Measurements from ENCODE around the gene STEAP3.

STEAP3 gene

DNA sequence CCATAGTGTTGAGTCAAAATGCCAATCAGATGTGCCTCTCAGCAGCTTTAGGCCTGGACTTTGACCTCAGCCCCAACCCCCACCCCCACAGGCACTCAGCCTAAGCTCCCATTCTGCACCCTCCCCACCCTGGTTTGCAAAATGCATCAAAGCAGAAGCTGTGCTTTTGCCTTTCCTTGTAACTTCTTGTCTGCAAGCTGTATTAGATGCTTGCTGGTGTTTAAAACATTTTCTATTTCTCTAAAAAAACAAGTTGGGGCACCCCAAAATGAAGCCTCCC lies 26.6 kb upstream of the STEAP3 start:
- H3K4me3 ChIP-seq (ENCODE audit: low read depth, low read length): no peak overlapping the region
- DNase-seq (ENCODE audit: low read depth, low spot score): no peak
- TF ChIP-seq, protein P1, sequence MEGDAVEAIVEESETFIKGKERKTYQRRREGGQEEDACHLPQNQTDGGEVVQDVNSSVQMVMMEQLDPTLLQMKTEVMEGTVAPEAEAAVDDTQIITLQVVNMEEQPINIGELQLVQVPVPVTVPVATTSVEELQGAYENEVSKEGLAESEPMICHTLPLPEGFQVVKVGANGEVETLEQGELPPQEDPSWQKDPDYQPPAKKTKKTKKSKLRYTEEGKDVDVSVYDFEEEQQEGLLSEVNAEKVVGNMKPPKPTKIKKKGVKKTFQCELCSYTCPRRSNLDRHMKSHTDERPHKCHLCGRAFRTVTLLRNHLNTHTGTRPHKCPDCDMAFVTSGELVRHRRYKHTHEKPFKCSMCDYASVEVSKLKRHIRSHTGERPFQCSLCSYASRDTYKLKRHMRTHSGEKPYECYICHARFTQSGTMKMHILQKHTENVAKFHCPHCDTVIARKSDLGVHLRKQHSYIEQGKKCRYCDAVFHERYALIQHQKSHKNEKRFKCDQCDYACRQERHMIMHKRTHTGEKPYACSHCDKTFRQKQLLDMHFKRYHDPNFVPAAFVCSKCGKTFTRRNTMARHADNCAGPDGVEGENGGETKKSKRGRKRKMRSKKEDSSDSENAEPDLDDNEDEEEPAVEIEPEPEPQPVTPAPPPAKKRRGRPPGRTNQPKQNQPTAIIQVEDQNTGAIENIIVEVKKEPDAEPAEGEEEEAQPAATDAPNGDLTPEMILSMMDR (IDR thresholded peaks at IDR 0.05; ENCODE audit: low read depth, low read length): no peak
- in situ Hi-C loops (cut with HindIII; ENCODE audit: low sequenced_read_pairs): no loop called here

DNA sequence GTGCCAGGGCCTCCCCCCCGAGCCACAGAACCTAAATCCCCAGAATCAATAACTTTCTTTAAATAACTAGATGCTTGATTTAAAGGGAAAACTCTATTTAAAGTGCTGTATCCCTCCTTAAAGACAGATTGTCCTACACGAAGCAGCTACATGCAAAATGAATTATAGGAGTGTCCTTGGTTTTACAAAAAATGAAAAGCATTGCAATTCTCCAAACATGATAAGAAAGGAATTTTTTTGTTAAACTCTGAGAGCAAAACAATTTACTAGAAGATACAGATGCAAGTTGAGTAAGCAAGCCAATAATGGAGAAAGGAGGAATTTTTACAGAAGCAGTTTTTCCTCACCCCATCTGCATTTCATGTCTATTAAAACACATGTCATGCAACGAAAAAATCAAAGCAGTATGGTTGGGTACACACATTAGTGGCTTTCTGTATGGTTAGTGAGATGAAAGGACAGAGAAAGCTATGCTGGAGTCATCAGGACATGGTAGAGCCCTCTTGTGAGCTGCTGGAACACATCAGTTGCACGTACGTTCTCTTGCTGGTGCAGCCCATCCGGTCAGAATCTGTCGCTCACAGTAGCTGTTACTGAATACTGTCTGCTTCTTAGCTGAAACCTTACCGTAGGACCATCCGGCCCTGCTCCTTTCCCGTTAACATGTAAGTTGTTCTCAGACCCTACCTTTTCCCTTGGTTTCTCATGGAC lies 25.9 kb upstream of the STEAP3 start:
- TF ChIP-seq, protein P1 (IDR thresholded peaks at IDR 0.05; ENCODE audit: low read depth, low read length): no peak
- no peak overlapping the region for H3K4me3 ChIP-seq (ENCODE audit: low read depth, low read length)
- DNase-seq (ENCODE audit: low read depth, low spot score): no peak
- in situ Hi-C loops (cut with HindIII; ENCODE audit: low sequenced_read_pairs): no loop called here

DNA sequence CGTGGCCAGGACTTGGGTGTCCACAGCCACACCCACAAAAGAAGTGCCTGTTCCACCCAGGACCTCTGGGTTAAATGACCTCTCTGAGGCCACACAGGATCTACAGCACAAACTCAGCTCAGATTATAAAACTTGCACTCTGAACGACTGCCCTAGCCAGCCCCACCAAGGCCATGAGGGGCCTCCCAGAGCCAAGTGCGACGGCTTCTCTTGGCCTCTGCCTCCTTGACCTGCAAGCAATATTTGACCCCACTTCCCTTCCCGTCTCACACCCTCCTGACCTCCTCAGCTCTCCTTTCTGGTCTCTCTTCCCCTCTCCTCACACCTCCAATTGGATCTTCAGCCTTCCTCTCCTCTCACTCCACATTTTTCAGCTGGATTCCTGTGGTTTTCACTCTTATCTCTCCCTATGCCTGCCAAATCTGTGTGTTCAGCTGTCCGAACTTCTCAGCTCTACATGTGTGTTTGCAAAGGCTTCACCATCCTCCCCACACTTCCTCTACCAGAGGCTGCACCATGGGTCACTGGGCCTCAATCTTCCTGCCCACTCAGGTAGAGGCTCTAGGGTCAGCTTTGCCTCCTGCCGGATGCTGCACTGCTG lies 25.3 kb upstream of the STEAP3 start:
- TF ChIP-seq, protein P1 (IDR thresholded peaks at IDR 0.05; ENCODE audit: low read depth, low read length): no peak
- in situ Hi-C loops (cut with HindIII; ENCODE audit: low sequenced_read_pairs): no loop called here
- no peak overlapping the region for H3K4me3 ChIP-seq (ENCODE audit: low read depth, low read length)
- peak; percentile 29 for DNase-seq (ENCODE audit: low read depth, low spot score)

DNA sequence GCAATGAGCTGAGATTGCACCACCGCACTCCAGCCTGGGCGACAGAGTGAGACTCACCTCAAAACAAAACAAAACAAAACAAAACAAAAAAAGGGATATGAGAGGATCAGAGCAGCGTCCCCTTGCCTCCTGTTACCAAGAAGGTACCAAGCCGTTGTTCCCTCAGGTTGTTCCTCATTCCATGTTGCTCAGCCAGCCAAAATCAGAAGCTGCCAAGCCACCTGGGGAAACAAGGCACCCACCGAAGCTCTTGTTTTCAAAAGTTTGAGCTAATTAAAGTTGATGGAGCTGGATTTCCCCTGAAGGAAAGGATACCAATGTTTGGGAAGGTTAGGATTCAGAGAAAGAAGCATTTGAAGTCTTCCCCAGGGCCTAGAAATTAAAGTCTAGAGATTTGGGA lies 21.8 kb upstream of the STEAP3 start:
- in situ Hi-C loops (cut with HindIII; ENCODE audit: low sequenced_read_pairs): no loop called here
- DNase-seq (ENCODE audit: low read depth, low spot score): no peak
- TF ChIP-seq, protein P1 (IDR thresholded peaks at IDR 0.05; ENCODE audit: low read depth, low read length): no peak
- H3K4me3 ChIP-seq (ENCODE audit: low read depth, low read length): no peak overlapping the region

DNA sequence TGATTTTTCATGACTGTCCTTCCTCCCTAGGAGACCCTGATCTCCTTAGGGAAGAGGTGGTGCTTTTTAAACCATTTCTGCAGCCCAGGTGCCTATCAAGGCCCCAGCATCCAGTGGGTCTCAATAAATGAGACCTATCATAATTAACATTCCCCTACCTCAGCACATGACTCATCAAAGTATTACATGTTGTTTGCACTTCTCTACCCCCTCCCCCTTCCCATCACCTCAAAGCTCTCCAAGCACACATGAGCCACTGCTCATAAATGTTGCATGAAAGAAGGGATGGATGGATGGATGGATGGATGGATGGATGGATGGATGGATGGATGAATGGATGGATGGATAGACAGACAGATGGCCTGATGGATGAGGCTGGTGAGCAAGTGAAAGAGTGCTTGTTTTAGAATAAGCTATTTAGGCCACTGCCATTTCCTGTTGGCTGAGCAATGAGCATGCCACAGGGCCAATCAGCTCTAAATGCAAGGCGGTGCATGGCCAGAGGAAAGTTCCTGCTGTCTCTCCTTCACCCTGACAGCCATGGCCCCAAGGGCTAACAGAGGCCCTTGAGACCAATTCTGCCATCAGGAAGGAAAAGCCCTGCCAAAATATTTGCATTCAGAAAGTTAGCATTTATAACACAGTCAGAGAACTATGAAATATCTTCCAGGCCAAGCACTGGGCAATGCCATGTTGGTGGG lies 20.9 kb upstream of the STEAP3 start:
- H3K4me3 ChIP-seq (ENCODE audit: low read depth, low read length): no peak overlapping the region
- TF ChIP-seq, protein P1 (IDR thresholded peaks at IDR 0.05; ENCODE audit: low read depth, low read length): no peak
- in situ Hi-C loops (cut with HindIII; ENCODE audit: low sequenced_read_pairs): no loop called here
- DNase-seq (ENCODE audit: low read depth, low spot score): no peak

DNA sequence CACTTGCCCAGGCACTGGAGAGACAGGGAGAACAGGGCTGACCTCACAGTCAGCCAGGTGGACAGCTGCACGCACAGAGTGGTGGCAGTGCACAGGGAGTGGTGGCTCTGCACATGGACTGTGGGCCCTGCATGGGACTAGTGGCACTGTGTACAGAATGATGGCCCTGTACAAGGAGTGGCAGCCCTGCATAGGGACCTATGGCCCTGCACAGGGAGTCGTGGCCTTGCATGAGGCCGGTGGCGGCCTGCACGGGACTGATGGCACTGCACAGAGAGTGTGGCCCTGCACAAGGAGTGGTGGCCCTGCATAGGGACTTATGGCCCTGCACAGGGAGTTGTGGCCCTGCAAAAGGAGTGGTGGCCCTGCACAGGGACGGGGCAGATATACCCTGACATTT lies 19.1 kb upstream of the STEAP3 start:
- in situ Hi-C loops (cut with HindIII; ENCODE audit: low sequenced_read_pairs): no loop called here
- DNase-seq (ENCODE audit: low read depth, low spot score): no peak
- TF ChIP-seq, protein P1 (IDR thresholded peaks at IDR 0.05; ENCODE audit: low read depth, low read length): no peak

More for the DNA sequence above, 19.1 kb upstream of the STEAP3 start:
- H3K4me3 ChIP-seq (ENCODE audit: low read depth, low read length): no peak overlapping the region

Data from astrocyte of the spinal cord (primary cell).